ENCODE data around the gene PCDHGA1. TPM values are rescaled to one million over a fixed set of nuclear protein-coding genes. Genes with fewer than 3 reads are reported as not detected.
A peak's percentile ranks its signal among the peaks of the same experiment; 100 is the strongest.

The PCDHGA1 gene
- total RNA-seq, 1 donor from 2014 or later: 0.15 TPM

- TF ChIP-seq CTCF (IDR thresholded peaks at IDR 0.05): no peak
- Mint-ChIP-seq H3K9me3 (ENCODE audit: low read depth) (no peaks in the 10 kb centered on the region), H3K4me1 (ENCODE audit: low read depth) (peaks cover 44% of the 10 kb centered on the region), H3K27ac (ENCODE audit: unreplicated experiment) (no peak overlapping the region), H3K36me3 (ENCODE audit: low read depth) (peaks cover 5% of the 10 kb centered on the region), H3K27me3 (ENCODE audit: low read depth) (no peaks in the 10 kb centered on the region), H3K4me3 (ENCODE audit: unreplicated experiment) (no peak overlapping the region)
- DNase-seq (ENCODE audit: low spot score): no peak
Measured at GRCh38 chr5:141486091-141486490, 155.8 kb downstream of the PCDHGA1 start.

- TF ChIP-seq CTCF (IDR thresholded peaks at IDR 0.05): no peak
- no peaks in the 10 kb centered on the region for H3K27me3 Mint-ChIP-seq (ENCODE audit: low read depth)
- peaks cover 43% of the 10 kb centered on the region for H3K4me1 Mint-ChIP-seq (ENCODE audit: low read depth)
- peaks cover 5% of the 10 kb centered on the region for H3K36me3 Mint-ChIP-seq (ENCODE audit: low read depth)
- no peak for DNase-seq (ENCODE audit: low spot score)
- no peaks in the 10 kb centered on the region for H3K9me3 Mint-ChIP-seq (ENCODE audit: low read depth)
- H3K27ac Mint-ChIP-seq (ENCODE audit: unreplicated experiment): no peak overlapping the region
- H3K4me3 Mint-ChIP-seq (ENCODE audit: unreplicated experiment): no peak overlapping the region
Measured at GRCh38 chr5:141487131-141487530, 156.8 kb downstream of the PCDHGA1 start.

GRCh38 chr5:141488591-141489561 lies 158.6 kb downstream of the PCDHGA1 start, which contains the start of gene PCDHGC5:
Gene PCDHGC5, plus strand, starts transcription at chr5:141489081. Its CDS starts 160 bp downstream, at chr5:141489241.
- no peaks in the 10 kb centered on the region for H3K27me3 Mint-ChIP-seq (ENCODE audit: low read depth)
- no peak for TF ChIP-seq CTCF (IDR thresholded peaks at IDR 0.05)
- H3K4me3 Mint-ChIP-seq (ENCODE audit: unreplicated experiment): peak within 1 kb of the TSS; percentile 39
- H3K36me3 Mint-ChIP-seq (ENCODE audit: low read depth): peaks cover 5% of the 10 kb centered on the region
- no peak for DNase-seq (ENCODE audit: low spot score)
- H3K4me1 Mint-ChIP-seq (ENCODE audit: low read depth): peaks cover 37% of the 10 kb centered on the region
- peak within 1 kb of the TSS; percentile 73 for H3K27ac Mint-ChIP-seq (ENCODE audit: unreplicated experiment)
- no peaks in the 10 kb centered on the region for H3K9me3 Mint-ChIP-seq (ENCODE audit: low read depth)

- no peak for DNase-seq (ENCODE audit: low spot score)
- Mint-ChIP-seq H3K36me3 (ENCODE audit: low read depth) (peaks cover 5% of the 10 kb centered on the region), H3K4me1 (ENCODE audit: low read depth) (peaks cover 41% of the 10 kb centered on the region), H3K4me3 (ENCODE audit: unreplicated experiment) (no peak overlapping the region), H3K27me3 (ENCODE audit: low read depth) (no peaks in the 10 kb centered on the region), H3K9me3 (ENCODE audit: low read depth) (no peaks in the 10 kb centered on the region), H3K27ac (ENCODE audit: unreplicated experiment) (peak overlapping the region; percentile 49)
- TF ChIP-seq CTCF (IDR thresholded peaks at IDR 0.05): no peak
Measured at GRCh38 chr5:141489841-141490240, 159.5 kb downstream of the PCDHGA1 start.

GRCh38 chr5:141490271-141490670 lies 160.0 kb downstream of the PCDHGA1 start:
- H3K36me3 Mint-ChIP-seq (ENCODE audit: low read depth): peaks cover 5% of the 10 kb centered on the region
- no peaks in the 10 kb centered on the region for H3K9me3 Mint-ChIP-seq (ENCODE audit: low read depth)
- H3K27ac Mint-ChIP-seq (ENCODE audit: unreplicated experiment): no peak overlapping the region
- no peaks in the 10 kb centered on the region for H3K27me3 Mint-ChIP-seq (ENCODE audit: low read depth)
- H3K4me1 Mint-ChIP-seq (ENCODE audit: low read depth): peaks cover 45% of the 10 kb centered on the region
- no peak for DNase-seq (ENCODE audit: low spot score)
- no peak overlapping the region for H3K4me3 Mint-ChIP-seq (ENCODE audit: unreplicated experiment)
- TF ChIP-seq CTCF (IDR thresholded peaks at IDR 0.05): no peak
